AG04449 (cell line): ENCODE results near the gene ESF1.

Source experiments
- CTCF ChIA-PET: fragments of 350-600 bp; formaldehyde crosslinking; extraction: SDS; loops from one replicate; lab custom pipeline; 2021; ENCODE audit warnings: antibody characterized with exemption; lab: Yijun Ruan, JAX
- POLR2A ChIA-PET: fragments of 400-600, 350-600 bp; formaldehyde crosslinking; extraction: SDS; loops from one replicate; lab custom pipeline; 2020; ENCODE audit warnings: antibody characterized with exemption, inconsistent platforms; lab: Yijun Ruan, JAX
- DNase-seq: peaks from one replicate; pipeline ENCODE4 v3.0.0-alpha.2; 2010; ENCODE audit warnings: low read depth, low spot score
- H3K4me3 ChIP-seq: 2 replicates; pipeline ENCODE4 v1.5.1; 2011; ENCODE audit warnings: low read depth, mild to moderate bottlenecking, control low read depth, low read length
- TF ChIP-seq, protein P1 (sequence below): IDR thresholded peaks from one replicate; pipeline ENCODE4 v1.5.1; 2011; ENCODE audit warnings: mild to moderate bottlenecking, moderate library complexity, low read length, control low read depth, inconsistent platforms; ENCODE audit not compliant: insufficient read depth; ENCODE audit errors: missing control alignments

The ESF1 gene

DNA sequence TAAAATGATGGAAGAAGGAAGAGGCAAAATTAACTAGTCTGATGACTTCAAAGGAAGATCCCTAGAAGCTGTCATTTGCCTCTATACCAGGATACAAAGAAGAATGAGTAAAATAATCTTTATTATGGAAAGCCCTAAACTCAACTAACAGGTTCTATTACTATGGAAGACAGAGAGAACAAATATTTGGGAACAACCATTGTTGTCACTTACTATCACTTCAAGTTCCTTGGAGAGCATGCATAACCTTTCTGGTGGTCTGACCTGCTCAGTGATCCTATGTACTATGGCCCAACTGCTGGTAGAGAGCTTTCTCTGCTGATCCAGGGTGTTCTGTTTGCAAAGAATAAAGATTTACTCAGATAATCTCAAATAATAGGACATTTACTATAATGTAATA is 83.2 kb downstream of the ESF1 start:
- no peak overlapping the region for H3K4me3 ChIP-seq
- ChIA-PET CTCF (no interaction called here), POLR2A (no interaction called here)
- TF ChIP-seq, protein P1, sequence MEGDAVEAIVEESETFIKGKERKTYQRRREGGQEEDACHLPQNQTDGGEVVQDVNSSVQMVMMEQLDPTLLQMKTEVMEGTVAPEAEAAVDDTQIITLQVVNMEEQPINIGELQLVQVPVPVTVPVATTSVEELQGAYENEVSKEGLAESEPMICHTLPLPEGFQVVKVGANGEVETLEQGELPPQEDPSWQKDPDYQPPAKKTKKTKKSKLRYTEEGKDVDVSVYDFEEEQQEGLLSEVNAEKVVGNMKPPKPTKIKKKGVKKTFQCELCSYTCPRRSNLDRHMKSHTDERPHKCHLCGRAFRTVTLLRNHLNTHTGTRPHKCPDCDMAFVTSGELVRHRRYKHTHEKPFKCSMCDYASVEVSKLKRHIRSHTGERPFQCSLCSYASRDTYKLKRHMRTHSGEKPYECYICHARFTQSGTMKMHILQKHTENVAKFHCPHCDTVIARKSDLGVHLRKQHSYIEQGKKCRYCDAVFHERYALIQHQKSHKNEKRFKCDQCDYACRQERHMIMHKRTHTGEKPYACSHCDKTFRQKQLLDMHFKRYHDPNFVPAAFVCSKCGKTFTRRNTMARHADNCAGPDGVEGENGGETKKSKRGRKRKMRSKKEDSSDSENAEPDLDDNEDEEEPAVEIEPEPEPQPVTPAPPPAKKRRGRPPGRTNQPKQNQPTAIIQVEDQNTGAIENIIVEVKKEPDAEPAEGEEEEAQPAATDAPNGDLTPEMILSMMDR: no peak
- no peak for DNase-seq

GRCh38 chr20:13700761-13701160 is 84.0 kb downstream of the ESF1 start:
- DNase-seq: no peak
- H3K4me3 ChIP-seq: no peak overlapping the region
- CTCF ChIA-PET: no interaction called here
- TF ChIP-seq, protein P1: no peak
- POLR2A ChIA-PET: no interaction called here

DNA sequence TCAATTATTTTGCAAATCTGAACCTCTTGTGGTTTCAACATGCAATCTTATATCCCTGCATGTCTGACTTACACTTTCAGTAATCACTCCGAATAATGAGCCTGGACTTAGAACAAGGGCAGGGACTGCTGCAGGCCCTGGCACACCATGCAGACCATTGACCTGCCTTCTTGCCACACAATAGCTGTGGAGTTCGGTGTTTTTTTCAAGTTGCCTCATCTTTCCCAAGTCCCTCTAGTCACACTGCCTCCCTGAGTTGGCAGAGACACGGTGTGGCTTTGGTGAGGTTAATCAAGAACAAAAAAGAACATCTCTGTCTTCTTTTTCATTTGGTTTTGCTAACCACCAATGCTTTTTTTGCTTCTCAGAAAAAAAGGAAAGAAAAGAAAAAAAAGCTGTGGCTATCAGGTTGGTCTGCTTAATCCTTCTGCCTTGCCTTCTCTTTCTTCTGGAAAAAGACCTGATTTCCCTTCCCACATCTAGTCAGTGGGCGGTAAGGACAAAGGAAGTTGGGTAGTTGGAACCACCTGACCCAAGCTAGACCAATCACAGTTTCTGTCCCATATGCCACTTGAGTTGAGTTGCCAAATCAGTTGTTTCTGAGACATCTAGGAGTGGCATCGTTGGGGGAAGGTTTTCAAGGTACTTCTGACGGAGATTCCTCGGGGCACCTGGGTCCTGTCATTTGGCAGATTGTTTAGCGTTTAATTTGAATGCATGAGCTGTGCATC is 90.1 kb downstream of the ESF1 start:
- TF ChIP-seq, protein P1: no peak
- ChIA-PET CTCF (interaction anchor here (0.9 kb wide), 1 partner anchor 77 kb away, joined by 3 read pairs; no protein-coding TSS in a partner anchor), POLR2A (no interaction called here)
- no peak for DNase-seq
- no peak overlapping the region for H3K4me3 ChIP-seq

DNA sequence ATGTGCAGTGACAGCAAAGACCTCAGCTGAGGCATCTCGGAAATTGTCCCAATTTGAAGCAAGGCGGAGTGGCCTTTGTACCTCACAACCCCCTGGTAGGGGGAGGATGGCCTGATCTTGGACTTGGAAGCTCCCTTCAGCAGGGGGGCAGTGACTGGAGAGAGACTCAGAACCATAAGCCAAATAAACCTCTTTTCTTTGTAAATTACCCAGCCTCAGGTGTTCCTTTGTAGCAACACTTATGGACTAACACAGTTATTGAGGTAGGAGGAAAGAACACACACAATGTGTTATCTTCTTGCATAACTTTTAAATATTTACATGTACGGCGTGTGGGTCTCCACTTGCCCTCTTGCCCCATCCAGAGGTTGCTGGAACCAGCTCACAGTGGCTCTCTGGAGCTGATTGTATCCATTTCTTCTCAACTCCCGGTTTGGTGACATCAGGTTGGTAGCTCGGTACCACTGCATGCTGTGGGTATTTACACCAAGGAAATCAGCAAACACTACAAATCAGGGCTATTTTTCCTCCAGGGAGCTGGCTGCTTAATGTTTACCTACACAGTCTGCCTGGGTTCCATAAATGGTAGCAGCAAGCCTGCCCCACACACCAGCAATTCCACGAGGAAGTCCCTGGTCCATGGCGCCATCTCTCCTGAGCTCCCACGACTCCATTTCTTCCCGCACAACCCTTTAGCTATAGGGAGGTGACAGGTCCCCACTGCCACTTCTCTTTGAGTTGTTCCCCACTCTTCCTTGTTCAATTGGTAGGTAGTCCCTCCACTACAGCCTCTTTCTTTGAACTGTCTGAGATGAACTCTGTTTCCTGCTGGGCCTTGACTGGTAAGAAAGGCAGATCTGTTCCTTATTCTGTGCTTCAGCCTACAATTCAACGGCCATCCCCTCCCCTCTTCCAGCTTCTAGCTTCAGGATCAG is 91.7 kb downstream of the ESF1 start:
- TF ChIP-seq, protein P1: no peak
- POLR2A ChIA-PET: no interaction called here
- no peak for DNase-seq
- H3K4me3 ChIP-seq: no peak overlapping the region
- CTCF ChIA-PET: no interaction called here

DNA sequence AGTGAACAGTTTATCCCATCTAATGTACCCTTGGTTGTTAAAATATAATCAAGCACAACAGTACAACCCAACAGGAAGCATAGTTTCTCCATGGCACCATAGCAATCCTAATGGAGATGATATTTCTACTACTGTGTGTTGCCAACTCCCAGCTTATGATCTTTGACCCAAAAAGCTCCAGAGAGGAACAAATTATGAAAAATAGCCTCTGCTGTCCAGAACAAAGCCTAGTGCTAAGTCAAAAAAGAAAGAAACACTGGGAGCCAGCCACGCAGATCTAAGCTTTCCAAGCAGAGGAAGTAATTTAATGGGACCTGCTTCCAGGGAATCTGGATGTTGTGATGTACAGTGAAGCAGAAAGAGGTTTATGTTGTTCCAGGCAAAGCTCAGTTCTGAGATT is 93.8 kb downstream of the ESF1 start:
- CTCF ChIA-PET: no interaction called here
- no peak overlapping the region for H3K4me3 ChIP-seq
- no peak for DNase-seq
- POLR2A ChIA-PET: no interaction called here
- TF ChIP-seq, protein P1: no peak

GRCh38 chr20:13687815-13688214 is 96.9 kb downstream of the ESF1 start:
- CTCF ChIA-PET: no interaction called here
- POLR2A ChIA-PET: no interaction called here
- TF ChIP-seq, protein P1: no peak
- DNase-seq: no peak
- H3K4me3 ChIP-seq: no peak overlapping the region
